Stimulated activated CD4-positive, alpha-beta T cell treated with anti-CD3 and anti-CD28 coated beads, Interleukin-12 subunit alpha, Interleukin-12 subunit beta, amount 100 ng/mL, for 24 hours (primary cell): ENCODE data around the gene CDKN1B.
"Not testable (repeated sequence)": the region's sequence is repeated elsewhere in the genome, so short reads cannot be mapped to it uniquely, and the experiment has no call there.

Experiments used
- DNase-seq, 2 experiments: peaks; one replicate each; pipeline ENCODE4 v3.0.0-alpha.2; 2020; ENCODE audit warnings: low read depth in 2 of 2

CDKN1B gene

GRCh38 chr12:12724421-12725085, 7.4 kb downstream of the CDKN1B start:
- DNase-seq: no peak

DNA sequence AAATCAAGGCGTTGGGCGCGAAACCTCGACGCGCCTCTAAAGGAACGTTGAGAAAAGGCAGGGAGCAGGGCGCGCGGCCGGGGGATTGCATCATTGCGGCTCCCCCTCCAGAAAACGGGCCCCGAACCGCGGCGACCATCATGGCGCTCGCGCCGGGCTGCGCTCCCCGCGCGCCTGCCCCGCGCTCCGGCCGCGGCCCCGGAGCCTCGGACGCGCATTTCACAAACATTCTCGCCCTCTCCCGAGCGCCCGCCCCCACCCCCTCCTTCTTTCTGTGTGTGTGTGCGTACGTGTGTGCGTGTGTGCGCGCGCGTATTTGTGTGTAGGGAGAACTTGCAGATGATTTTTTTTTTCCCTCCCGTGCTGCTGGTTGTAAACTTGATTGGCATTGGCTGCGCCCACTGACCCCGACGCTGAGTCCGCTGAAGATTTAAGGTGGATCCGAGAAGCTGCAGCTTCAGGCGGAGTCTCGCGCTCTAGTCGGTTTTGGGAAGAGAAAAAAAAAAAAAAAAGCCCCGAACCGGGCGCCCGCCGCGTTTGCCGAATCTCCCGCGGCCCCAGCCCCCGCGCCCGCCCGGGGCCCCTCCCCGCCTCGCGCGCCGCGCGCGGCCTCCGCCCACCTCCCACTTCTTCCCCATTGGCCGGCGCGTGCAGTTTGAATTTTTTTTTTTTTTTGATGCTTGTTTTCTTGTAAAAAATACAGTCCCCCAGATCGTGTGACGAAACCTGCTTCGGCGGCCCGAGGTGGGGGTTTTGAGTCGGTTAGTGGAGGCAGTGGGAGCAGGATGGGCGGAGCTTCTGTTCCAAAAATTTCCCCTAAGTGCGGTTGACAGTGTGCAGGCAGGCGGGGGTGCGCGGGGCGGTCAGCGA, 8.2 kb downstream of the CDKN1B start:
- DNase-seq: peak; percentile 80 to 90

DNA sequence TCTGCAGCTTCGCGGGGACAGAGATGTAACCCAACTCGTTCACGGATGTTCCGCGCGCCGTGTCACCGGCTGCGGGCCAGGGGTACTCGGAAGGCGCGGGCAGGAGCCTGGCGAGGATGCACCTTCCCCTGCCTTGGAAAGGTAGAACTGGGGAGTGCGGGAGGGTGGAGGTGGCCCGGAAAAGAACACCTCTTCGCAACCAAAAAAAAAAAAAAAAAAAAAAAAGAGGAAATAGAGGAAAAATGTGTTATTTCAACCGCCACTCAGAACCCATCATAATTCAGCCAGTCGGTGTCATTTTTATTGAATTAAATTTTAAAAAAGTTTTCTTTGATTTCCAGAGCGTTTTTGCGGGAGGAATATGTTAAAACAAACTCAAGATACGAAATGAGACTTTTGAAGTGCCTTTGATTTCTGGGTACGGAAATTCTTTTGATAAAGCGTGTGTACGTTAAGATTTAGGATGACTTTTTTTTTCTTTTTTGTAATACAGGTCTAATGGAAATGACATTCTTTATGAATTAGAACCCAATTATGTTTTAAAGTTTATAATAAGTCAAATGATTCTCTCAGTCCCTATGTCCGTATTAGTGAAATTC, 8.9 kb downstream of the CDKN1B start:
- no peak for DNase-seq

- DNase-seq: no peak
Observed at GRCh38 chr12:12726555-12727093, 9.5 kb downstream of the CDKN1B start.

GRCh38 chr12:12731178-12731577, 14.0 kb downstream of the CDKN1B start:
- no peak for DNase-seq

DNA sequence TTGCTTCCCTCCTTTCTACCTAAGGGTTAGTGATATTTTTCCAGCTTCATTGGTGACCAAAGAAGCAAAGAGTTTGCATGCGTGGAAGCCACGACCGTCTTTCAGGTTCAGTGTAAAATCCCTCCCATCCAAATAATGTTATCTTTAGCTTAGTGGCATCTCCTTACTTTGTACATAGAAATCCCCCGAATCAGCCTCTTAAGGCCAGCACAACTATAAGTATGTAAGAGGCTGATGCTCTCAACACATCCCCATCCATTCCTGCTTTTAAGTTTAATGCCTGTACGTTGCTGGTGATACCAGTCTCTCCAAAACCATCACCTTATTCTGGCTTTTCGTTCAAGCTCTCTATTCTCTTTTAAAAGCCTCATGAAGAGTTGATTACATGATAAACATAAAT, 14.6 kb downstream of the CDKN1B start:
- DNase-seq: no peak

- no peak for DNase-seq
Observed at GRCh38 chr12:12733118-12733517, 15.9 kb downstream of the CDKN1B start.

GRCh38 chr12:12734054-12734453, 16.9 kb downstream of the CDKN1B start:
- DNase-seq: no peak

- no peak for DNase-seq
Observed at GRCh38 chr12:12734561-12735071, 17.4 kb downstream of the CDKN1B start.

- no peak for DNase-seq
Observed at GRCh38 chr12:12735301-12735700, 18.1 kb downstream of the CDKN1B start.

DNA sequence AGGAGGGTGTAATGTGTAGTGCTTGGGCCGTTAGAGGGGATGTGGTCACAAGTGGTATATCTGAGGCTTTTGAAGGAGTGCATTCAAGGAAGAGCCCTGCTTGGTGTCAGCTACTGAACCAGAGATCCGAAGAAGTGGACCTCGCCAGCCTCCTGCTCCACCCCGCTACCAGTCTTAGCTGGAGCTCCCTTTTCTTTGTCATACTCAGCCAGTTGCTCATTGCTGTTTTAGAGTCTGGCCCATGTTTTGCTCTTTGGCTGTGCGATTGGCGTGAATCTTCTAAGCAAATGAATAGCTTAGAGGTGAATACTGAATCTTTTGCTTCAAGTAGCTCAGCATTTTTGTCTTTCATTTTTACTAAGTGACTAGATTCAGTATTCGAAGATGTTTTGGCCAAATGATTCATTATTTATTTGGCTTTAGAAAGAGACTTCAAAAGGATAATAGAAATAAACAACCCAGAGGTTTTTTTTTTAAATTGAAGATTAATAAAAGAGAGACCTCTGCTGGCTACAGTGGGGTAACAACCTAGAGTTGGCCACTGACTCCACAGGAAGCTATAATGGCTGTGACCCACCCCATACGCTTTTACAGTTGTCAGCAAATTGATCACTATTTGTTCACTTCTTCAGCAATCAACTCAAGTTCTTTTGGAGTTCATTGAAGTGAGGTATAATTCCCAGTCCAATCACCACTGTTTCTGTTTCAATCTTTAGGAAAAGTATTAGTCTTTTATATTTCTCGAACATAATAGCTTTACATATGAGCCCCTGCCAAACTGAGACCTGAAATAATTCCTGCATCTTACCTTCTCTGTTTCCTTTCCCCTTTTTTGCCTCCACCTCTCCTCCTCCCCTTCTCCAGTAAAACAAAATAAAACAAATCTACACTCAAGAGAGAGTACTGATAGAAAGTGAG, 19.9 kb downstream of the CDKN1B start:
- no peak for DNase-seq

- DNase-seq: not testable (repeated sequence)
Observed at GRCh38 chr12:12738152-12738551, 21.0 kb downstream of the CDKN1B start.

DNA sequence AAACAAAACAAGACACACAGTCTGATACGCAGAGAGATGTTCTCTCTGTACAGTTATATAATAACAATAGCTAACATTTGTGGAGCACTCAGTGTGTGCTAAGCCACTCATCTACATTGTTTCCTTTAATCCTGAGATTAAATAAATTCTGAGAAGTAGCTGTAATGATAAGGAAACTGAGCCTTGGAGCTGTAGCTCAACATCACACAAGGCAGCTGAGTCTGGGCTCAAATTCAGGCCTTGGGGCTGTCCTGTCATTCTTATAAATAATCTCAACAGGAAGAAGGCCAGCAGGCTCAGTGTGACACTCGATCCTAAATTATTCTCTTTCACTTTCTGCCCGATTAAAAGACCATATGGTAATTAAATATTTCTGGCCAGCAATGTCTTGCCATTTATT, 24.5 kb downstream of the CDKN1B start:
- DNase-seq: no peak

GRCh38 chr12:12744546-12745305, 27.6 kb downstream of the CDKN1B start:
- no peak for DNase-seq

GRCh38 chr12:12745576-12746211, 28.5 kb downstream of the CDKN1B start:
- no peak for DNase-seq

- DNase-seq: no peak
Observed at GRCh38 chr12:12747278-12747677, 30.1 kb downstream of the CDKN1B start.

- DNase-seq: no peak
Observed at GRCh38 chr12:12748044-12748443, 30.9 kb downstream of the CDKN1B start.

- no peak for DNase-seq
Observed at GRCh38 chr12:12749433-12749832, 32.3 kb downstream of the CDKN1B start.

GRCh38 chr12:12755923-12756322, 38.8 kb downstream of the CDKN1B start:
- no peak for DNase-seq

GRCh38 chr12:12757121-12757520, 40.0 kb downstream of the CDKN1B start:
- no peak for DNase-seq
